ENCODE results near the gene JMY. TPM values are rescaled to one million over a fixed set of nuclear protein-coding genes. Genes with fewer than 3 reads are reported as not detected.

JMY gene
- total and polyA plus RNA-seq, 12 donors: 2.9 to 16.4 (median 10.2) TPM

DNA sequence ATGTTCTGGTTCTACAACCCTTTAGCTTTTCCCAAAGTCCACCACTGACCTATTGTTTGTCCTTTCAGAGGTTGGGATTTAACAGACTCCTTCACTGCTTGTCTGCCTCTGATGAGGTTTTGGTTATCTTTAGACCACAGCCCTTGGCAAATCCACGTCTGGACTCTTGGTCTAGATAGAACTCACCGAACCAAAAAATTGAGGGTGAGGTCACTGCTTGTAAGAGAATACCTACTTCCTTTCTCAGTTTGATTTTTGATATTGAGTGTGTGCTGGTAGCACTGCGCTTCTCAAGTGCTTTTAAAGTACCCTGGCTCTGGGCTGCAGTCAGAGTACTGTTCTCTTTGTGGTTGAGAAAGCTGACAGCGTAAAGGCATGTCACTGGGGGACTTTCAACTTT lies 61.7 kb downstream of the JMY start:
- TF ChIP-seq POLR2A (IDR thresholded peaks at IDR 0.05): no peak
- TF ChIP-seq, protein P1, sequence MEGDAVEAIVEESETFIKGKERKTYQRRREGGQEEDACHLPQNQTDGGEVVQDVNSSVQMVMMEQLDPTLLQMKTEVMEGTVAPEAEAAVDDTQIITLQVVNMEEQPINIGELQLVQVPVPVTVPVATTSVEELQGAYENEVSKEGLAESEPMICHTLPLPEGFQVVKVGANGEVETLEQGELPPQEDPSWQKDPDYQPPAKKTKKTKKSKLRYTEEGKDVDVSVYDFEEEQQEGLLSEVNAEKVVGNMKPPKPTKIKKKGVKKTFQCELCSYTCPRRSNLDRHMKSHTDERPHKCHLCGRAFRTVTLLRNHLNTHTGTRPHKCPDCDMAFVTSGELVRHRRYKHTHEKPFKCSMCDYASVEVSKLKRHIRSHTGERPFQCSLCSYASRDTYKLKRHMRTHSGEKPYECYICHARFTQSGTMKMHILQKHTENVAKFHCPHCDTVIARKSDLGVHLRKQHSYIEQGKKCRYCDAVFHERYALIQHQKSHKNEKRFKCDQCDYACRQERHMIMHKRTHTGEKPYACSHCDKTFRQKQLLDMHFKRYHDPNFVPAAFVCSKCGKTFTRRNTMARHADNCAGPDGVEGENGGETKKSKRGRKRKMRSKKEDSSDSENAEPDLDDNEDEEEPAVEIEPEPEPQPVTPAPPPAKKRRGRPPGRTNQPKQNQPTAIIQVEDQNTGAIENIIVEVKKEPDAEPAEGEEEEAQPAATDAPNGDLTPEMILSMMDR (IDR thresholded peaks at IDR 0.05): no peak
- Histone ChIP-seq H3K9me3 (replicated peaks in 1 of 3) (no peaks in the 10 kb centered on the region), H3K27ac (no peak overlapping the region), H3K36me3 (replicated peaks in 1 of 2) (peaks cover 0 to 14% of the 10 kb centered on the region in 2 donors), H3K27me3 (no peaks in the 10 kb centered on the region), H3K4me1 (replicated peaks in 1 of 2) (no peaks in the 10 kb centered on the region), H3K4me3 (no peak overlapping the region)
- WGBS, 4 donors: 80 to 94% (median 92%) methylated on average over 4 of the region's 4 CpGs
- DNase-seq: no peak
- intact Hi-C loops (cut with DNase I): no loop called here

GRCh38 chr5:79301046-79301712 lies 65.2 kb downstream of the JMY start:
- TF ChIP-seq, protein P1 (IDR thresholded peaks at IDR 0.05): no peak
- TF ChIP-seq POLR2A (IDR thresholded peaks at IDR 0.05): no peak
- H3K27me3 ChIP-seq: no peaks in the 10 kb centered on the region
- H3K36me3 ChIP-seq (replicated peaks in 1 of 2): peaks cover 0 to 16% of the 10 kb centered on the region in 2 donors
- DNase-seq: no peak
- intact Hi-C loops (cut with DNase I): no loop called here
- no peak overlapping the region for H3K4me3 ChIP-seq
- no peak overlapping the region for H3K27ac ChIP-seq
- H3K4me1 ChIP-seq (replicated peaks in 1 of 2): no peaks in the 10 kb centered on the region
- 93 to 99% (median 96%) methylated on average over 4 of the region's 4 CpGs for WGBS, 4 donors
- H3K9me3 ChIP-seq (replicated peaks in 1 of 3): no peaks in the 10 kb centered on the region

- TF ChIP-seq, protein P1 (IDR thresholded peaks at IDR 0.05): no peak
- TF ChIP-seq POLR2A (IDR thresholded peaks at IDR 0.05): no peak
- H3K4me1 ChIP-seq (replicated peaks in 1 of 2): no peaks in the 10 kb centered on the region
- H3K36me3 ChIP-seq (replicated peaks in 1 of 2): peaks cover 0 to 22% of the 10 kb centered on the region in 2 donors
- H3K4me3 ChIP-seq: no peak overlapping the region
- 92 to 100% (median 96%) methylated on average over 1 of the region's 1 CpG for WGBS, 4 donors
- intact Hi-C loops (cut with DNase I): no loop called here
- H3K27ac ChIP-seq: no peak overlapping the region
- no peaks in the 10 kb centered on the region for H3K27me3 ChIP-seq
- no peak for DNase-seq
- no peaks in the 10 kb centered on the region for H3K9me3 ChIP-seq (replicated peaks in 1 of 3)
Measured at GRCh38 chr5:79302454-79302853, 66.5 kb downstream of the JMY start.

DNA sequence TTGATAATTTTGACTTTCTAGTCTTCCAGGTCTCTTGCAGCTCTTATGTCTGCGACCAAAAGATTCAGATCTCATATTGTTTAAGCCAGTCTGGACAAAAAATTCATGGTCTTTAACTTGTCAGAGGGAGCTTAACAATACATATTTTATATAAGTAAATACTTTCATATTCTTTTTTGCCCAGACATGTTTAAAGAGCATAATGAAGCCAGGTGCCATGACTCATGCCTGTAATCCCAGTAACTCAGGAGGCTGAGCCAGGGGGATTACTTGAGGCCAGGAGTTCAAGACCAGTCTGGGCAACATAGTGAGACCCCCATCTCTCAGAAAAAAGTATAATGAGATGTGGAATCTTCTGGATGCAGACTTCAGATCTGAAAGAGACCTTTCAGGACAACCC lies 69.8 kb downstream of the JMY start:
- H3K36me3 ChIP-seq (replicated peaks in 1 of 2): peaks cover 0 to 14% of the 10 kb centered on the region in 2 donors

More for the DNA sequence above, 69.8 kb downstream of the JMY start:
- Histone ChIP-seq H3K4me1 (replicated peaks in 1 of 2) (no peaks in the 10 kb centered on the region), H3K27ac (no peak overlapping the region), H3K9me3 (replicated peaks in 1 of 3) (no peaks in the 10 kb centered on the region), H3K27me3 (no peaks in the 10 kb centered on the region), H3K4me3 (no peak overlapping the region)
- TF ChIP-seq, protein P1 (IDR thresholded peaks at IDR 0.05): no peak
- TF ChIP-seq POLR2A (IDR thresholded peaks at IDR 0.05): no peak
- intact Hi-C loops (cut with DNase I): no loop called here
- whole genome bisulfite sequencing, 4 donors: 96 to 100% (median 99%) methylated on average over 1 of the region's 1 CpG
- no peak for DNase-seq
